ENCODE results near the gene HYAL1. TPM values are rescaled to one million over a fixed set of nuclear protein-coding genes. Genes with fewer than 3 reads are reported as not detected.

Gene HYAL1
- 2.9 TPM for total RNA-seq (ENCODE audit: insufficient read depth, low replicate concordance)

- no peak for DNase-seq (ENCODE audit: low spot score)
Observed at GRCh38 chr3:50303013-50303815, at the start of gene HYAL1. Gene HYAL1 (minus strand): TSS chr3:50303574. CDS start chr3:50302956, 618 bp downstream.

DNA sequence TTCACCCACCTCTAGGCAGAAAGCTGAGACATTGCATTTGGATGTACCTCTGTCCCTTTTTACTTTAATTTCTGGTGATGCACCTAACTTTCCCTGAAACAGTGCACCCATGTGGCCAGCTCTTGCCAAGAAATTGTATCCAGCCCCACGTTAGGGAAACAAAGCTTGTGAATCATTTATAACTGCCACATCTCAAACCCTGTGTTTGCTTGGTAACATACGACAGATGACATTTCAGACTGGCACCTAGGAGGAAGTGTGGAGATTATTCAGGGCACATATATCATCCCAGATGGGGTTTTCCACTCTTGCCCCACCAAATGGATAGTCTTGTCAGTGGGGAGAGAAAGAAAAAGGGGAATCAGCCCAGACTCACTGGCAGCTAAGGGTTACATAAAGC is 49.4 kb upstream of the HYAL1 start:
- no peak for DNase-seq (ENCODE audit: low spot score)

DNA sequence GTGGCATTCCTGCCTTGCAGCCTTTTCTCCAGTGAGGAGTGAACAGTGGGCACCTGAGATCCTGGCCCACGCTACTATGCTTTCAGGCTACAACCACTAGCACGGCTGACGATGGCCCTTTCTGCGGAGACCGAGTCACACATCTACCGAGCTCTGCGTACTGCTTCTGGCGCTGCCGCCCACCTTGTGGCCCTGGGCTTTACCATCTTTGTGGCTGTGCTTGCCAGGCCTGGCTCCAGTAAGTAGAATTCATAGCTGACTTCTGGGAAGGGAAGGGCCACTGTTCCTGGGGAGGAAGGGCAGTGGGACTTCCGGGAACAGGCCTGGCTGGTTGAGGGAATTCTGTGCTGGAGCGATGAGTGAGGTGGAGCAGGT is 47.9 kb upstream of the HYAL1 start:
- no peak for DNase-seq (ENCODE audit: low spot score)

DNA sequence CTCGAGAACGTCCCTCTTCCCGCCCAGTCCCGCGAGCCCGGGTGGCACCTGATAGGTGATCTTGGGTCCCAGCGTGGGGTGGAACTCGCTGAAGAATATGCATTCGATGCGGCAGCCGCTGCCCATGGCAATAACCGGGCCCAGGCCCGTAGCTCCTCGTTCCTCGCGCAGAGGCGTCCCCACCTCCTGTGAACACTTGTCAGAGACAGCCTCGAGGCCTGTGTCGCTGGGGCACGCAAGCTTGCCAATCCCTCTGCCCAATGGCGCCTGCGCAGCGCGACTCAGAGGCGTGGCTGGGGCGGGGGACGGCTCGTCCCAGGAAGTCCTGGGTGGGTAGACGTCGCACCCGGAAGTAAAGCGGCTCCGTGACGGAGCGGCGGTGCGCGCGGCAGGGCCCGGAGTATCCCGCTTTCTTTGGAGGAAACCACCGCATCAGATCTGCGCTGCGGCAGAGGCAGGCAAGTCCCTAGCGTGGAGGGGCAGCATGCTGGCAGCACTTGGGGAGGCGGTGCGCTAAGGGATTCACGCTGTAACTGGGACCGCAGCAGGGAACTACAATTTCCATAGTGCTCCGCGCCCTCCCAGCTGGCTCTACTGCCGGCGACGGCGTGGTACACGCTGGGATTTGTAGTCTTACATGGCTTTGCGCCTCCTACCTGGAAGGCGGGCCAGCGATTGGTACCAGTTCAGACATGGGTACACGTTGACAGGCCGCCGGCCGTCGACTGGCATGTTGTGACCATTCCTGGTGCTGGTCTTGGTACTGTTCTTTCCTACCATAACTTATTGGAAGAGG is 47.4 kb upstream of the HYAL1 start, which contains the start of the genes CYB561D2 and NPRL2:
Gene CYB561D2 (plus strand): TSS at position 336 of the 796 bp plus-strand sequence. CDS start 572 bp downstream, outside the sequence.
Gene NPRL2 (minus strand): TSS at position 249 of the 796 bp plus-strand sequence. CDS start 123 bp downstream, at position 126.
- DNase-seq (ENCODE audit: low spot score): peak; percentile 98

DNA sequence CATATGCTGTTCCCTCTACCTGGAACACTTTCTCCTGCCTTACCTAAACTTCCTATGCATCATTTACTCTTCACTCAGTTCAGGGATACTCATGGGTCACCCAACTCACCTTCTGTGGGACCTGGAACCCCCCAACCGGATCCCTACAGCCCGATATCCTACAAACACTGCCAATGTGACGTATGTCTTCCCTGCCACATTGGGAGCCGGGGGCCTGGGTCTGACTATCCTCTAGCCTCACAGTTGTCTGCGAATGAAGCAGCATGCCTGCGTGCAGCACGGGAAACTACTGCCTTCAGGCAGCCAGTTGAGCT is 46.8 kb upstream of the HYAL1 start:
- DNase-seq (ENCODE audit: low spot score): no peak

- peak; percentile 65 for DNase-seq (ENCODE audit: low spot score)
Observed at GRCh38 chr3:50347187-50347813, 43.9 kb upstream of the HYAL1 start.

GRCh38 chr3:50345586-50346234 is 42.3 kb upstream of the HYAL1 start, which contains the start of gene ZMYND10:
Gene ZMYND10 (minus strand): TSS chr3:50345732. CDS start chr3:50345579, 153 bp downstream.
- peak; percentile 58 for DNase-seq (ENCODE audit: low spot score)

DNA sequence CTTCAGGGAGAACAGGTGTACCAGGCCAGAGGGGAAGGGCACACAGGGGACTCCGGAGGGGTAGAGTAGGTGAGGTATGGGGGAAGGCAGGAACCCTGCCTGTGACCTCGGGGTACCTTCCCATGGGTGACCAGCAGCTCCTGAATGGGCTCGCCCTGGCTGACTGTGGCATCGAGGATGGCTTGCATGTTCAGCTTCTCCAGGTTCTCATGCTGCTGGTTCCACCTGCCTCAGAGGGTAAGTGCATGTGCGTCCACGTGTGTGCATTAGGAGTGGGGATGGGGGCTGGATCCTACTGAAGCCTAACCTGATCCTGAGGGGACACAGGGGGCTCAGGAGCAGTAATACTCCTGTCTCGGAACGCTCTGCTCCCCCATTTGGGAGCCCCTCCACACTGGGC is 41.6 kb upstream of the HYAL1 start:
- no peak for DNase-seq (ENCODE audit: low spot score)

GRCh38 chr3:50342813-50343633 is 39.6 kb upstream of the HYAL1 start:
- DNase-seq (ENCODE audit: low spot score): no peak

DNA sequence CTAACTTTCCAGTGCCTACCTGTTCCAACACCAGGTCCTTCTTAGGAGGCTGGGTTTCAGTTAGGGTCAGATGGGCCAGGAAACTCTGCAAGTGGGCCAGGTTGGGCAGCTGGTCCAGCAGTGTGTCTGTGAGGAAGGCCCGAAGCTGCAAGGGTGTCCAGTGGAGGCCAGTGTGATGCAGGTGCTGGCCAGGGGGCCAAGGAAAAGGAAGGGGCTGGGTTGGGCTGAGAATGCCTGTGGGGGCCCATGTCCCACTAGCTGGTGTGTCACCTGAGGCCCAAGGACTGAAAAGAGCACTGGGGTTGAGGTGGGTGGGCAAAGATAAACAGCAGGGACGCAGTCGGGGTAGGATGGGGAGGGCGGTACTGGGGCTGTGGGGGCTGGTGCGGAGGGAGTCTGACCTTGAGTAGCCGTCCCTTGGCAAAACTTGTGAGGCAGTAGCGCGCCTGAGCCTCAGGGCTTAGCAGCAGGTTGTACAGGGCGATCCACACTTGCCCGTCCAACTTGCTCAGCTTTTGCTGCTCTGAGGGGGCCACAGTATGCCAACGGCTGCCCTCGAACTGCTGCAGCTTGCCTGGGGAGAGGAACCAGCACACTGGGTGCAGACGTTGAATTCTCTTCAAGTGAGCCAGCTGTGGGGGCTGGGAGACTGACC is 38.7 kb upstream of the HYAL1 start:
- no peak for DNase-seq (ENCODE audit: low spot score)

DNA sequence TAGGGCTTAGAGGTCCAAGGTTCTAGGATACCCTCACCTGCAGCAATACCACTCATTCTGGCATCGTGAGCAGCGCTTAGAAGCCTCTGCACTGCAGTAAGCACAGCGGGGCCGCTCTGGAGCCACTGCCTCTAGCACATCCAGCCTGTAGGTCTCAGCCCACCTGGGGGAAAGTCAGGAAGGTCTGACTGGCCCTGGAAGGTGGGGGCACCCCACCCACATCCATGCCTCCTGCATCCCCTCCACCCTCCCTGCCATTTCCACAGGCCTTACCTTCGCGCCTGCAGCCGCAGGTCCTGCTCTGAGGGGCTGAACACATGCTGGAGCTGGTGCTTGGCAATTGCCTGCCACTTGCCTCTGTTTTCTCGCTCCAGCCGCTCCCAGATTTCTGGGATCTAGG is 38.2 kb upstream of the HYAL1 start:
- DNase-seq (ENCODE audit: low spot score): no peak

DNA sequence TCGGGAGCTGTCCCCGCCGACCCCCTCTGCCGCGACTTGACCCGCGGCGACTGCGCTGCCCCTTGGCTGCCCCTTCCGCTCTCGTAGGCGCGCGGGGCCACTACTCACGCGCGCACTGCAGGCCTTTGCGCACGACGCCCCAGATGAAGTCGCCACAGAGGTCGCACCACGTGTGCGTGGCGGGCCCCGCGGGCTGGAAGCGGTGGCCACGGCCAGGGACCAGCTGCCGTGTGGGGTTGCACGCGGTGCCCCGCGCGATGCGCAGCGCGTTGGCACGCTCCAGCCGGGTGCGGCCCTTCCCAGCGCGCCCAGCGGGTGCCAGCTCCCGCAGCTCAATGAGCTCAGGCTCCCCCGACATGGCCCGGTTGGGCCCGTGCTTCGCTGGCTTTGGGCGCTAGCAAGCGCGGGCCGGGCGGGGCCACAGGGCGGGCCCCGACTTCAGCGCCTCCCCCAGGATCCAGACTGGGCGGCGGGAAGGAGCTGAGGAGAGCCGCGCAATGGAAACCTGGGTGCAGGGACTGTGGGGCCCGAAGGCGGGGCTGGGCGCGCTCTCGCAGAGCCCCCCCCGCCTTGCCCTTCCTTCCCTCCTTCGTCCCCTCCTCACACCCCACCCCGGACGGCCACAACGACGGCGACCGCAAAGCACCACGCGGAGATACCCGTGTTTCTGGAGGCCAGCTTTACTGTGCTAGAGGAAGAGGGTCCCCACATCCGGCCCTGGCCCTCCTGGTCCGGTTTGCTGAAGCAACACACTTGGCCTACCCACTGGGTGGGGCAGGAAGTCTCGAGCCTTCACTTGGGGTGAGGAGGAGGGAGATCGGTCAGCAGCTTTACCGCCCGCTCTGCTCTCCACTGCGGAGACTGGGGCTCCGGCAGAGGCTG is 37.3 kb upstream of the HYAL1 start, which contains the start of gene RASSF1:
Gene RASSF1 (minus strand): TSS at position 389 of the 882 bp plus-strand sequence. CDS start 31 bp downstream, at position 358.
- peak; percentile 89 for DNase-seq (ENCODE audit: low spot score)

DNA sequence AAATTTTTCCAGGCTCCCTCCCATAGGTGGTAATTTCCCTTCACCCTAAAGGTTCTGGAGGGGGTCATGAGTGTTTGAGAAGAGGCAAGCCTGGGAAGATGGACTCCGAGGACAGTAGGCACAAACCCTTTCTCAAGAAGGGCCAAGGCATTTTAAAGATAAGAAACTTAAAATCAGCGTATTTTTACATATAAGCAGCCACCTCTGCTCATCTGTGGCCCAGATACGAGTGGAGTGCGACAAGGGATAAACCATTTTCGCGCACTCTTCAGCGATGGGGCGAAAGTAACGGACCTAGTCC is 36.7 kb upstream of the HYAL1 start:
- no peak for DNase-seq (ENCODE audit: low spot score)

- DNase-seq (ENCODE audit: low spot score): no peak
Observed at GRCh38 chr3:50339485-50340146, 36.2 kb upstream of the HYAL1 start.

GRCh38 chr3:50338965-50339364 is 35.6 kb upstream of the HYAL1 start:
- DNase-seq (ENCODE audit: low spot score): no peak

DNA sequence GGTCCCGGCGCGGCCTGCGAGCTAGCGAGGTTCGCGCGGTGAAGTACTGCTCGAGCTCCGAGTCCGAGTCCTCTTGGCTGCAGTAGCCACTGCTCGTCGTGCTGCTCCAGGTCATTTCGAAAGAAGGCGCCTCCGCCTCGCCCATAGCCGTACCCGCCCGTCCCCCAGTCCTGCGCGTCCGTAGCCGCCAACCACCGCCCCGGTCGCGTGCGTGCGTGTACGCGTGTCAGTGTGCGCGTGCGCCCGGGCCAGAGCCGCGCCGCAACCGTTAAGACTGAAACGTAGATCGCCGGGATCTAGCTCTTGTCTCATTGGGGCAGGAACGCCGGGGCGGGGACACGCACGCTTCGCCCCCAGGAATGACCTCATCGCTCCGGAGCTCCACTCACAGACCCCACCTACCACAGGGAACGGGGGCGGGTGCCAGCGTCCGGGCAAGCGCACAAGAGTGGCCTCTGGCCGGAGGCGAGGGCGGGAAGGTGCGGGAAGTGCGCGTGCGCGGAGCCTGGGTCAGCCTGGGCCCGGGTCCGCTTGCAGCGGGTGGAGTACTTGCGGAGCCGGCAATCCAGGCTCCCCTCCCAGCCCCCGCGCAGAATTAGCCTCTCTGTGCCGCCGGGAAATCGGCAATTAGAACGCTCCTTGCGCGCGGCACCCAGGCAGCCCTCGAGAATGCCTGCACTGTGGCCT is 33.9 kb upstream of the HYAL1 start:
- DNase-seq (ENCODE audit: low spot score): peak; percentile 100

GRCh38 chr3:50336452-50337174 is 33.2 kb upstream of the HYAL1 start:
- DNase-seq (ENCODE audit: low spot score): no peak

Data from umbilical cord (tissue), 2 donors.